HEK293 (cell line): Measurements from ENCODE around the gene PIK3R1.

Source experiments
- CTCF ChIA-PET: fragments of 350-600 bp; formaldehyde crosslinking; extraction: SDS; loops from one replicate; lab custom pipeline; 2021; ENCODE audit warnings: antibody characterized with exemption; lab: Yijun Ruan, JAX
- POLR2A ChIA-PET: fragments of 300-600 bp; formaldehyde crosslinking; extraction: SDS; loops from one replicate; lab custom pipeline; 2020; ENCODE audit warnings: antibody characterized with exemption, inconsistent platforms; lab: Yijun Ruan, JAX
- H3K27ac ChIP-seq: fragments of 200-500 bp; sonication (Bioruptor generic); 2 replicates; pipeline ENCODE4 v1.5.1; 2014; ENCODE audit warnings: low read depth, low read length, control low read depth, inconsistent platforms; ENCODE audit errors: extremely low read depth
- H3K36me3 ChIP-seq, 2 experiments: fragments of 200-500 bp in 1 of 2; sonication (Bioruptor generic) in 1 of 2; 1 replicate in 1 of 2; 2 replicates in 1 of 2; pipeline ENCODE4 v1.5.1; 2014 to 2017; ENCODE audit warnings: inconsistent platforms in 2 of 2, low read length in 2 of 2; ENCODE audit not compliant: control insufficient read depth in 2 of 2, insufficient read depth in 1 of 2
- H3K4me1 ChIP-seq: fragments of 200-500 bp; sonication (Bioruptor generic); 2 replicates; pipeline ENCODE4 v1.5.1; 2014; ENCODE audit warnings: mild to moderate bottlenecking, low read length, inconsistent platforms; ENCODE audit not compliant: control insufficient read depth, insufficient read depth
- H3K4me3 ChIP-seq: 2 replicates; pipeline ENCODE4 v1.5.1; 2011; ENCODE audit warnings: low read depth, mild to moderate bottlenecking, control low read depth, low read length, moderate library complexity
- H3K9me3 ChIP-seq: fragments of 200-500 bp; sonication (Bioruptor generic); 2 replicates; pipeline ENCODE4 v1.5.1; 2014; ENCODE audit warnings: low read depth, low read length, inconsistent platforms; ENCODE audit not compliant: control insufficient read depth, insufficient read depth
- BCL11B ChIP-seq: fragments of 450-650 bp; formaldehyde crosslinking; IDR thresholded peaks from 2 replicates; pipeline ENCODE4 v1.5.1; 2016; ENCODE audit warnings: low read depth, missing biosample characterization, missing genetic modification characterization
- FEZF1 ChIP-seq: fragments of 450-650 bp; formaldehyde crosslinking; IDR thresholded peaks from 2 replicates; pipeline ENCODE4 v1.5.1; 2016; ENCODE audit warnings: missing biosample characterization, missing genetic modification characterization
- HOXD13 ChIP-seq: sonication (generic); formaldehyde crosslinking; IDR thresholded peaks from 2 replicates; pipeline ENCODE4 v1.8.0; 2022; ENCODE audit warnings: missing genetic modification reagents, borderline replicate concordance
- KLF9 ChIP-seq: fragments of 450-650 bp; formaldehyde crosslinking; IDR thresholded peaks from 2 replicates; pipeline ENCODE4 v1.5.1; 2016; ENCODE audit warnings: missing biosample characterization, missing genetic modification characterization, low read depth
- REPIN1 ChIP-seq: fragments of 450-650 bp; formaldehyde crosslinking; IDR thresholded peaks from 2 replicates; pipeline ENCODE4 v1.5.1; 2017; ENCODE audit warnings: missing biosample characterization, missing genetic modification characterization, low read depth
- ZBTB10 ChIP-seq: fragments of 450-650 bp; formaldehyde crosslinking; IDR thresholded peaks from 2 replicates; pipeline ENCODE4 v1.5.1; 2016; ENCODE audit warnings: missing biosample characterization, missing genetic modification characterization
- ZFP69B ChIP-seq: fragments of 450-650 bp; formaldehyde crosslinking; IDR thresholded peaks from 2 replicates; pipeline ENCODE4 v1.5.1; 2016; ENCODE audit warnings: missing biosample characterization, missing genetic modification characterization
- ZIC2 ChIP-seq: fragments of 450-650 bp; formaldehyde crosslinking; IDR thresholded peaks from 2 replicates; pipeline ENCODE4 v1.5.1; 2016; ENCODE audit warnings: missing biosample characterization, missing genetic modification characterization
- ZNF138 ChIP-seq: fragments of 450-650 bp; formaldehyde crosslinking; IDR thresholded peaks from 2 replicates; pipeline ENCODE4 v1.5.1; 2016; ENCODE audit warnings: missing biosample characterization, missing genetic modification characterization, borderline replicate concordance
- ZNF2 ChIP-seq: fragments of 450-650 bp; formaldehyde crosslinking; IDR thresholded peaks from 2 replicates; pipeline ENCODE4 v1.5.1; 2016; ENCODE audit warnings: missing biosample characterization, missing genetic modification characterization
- ZNF362 ChIP-seq: fragments of 450-650 bp; formaldehyde crosslinking; IDR thresholded peaks from 2 replicates; pipeline ENCODE4 v1.5.1; 2016; ENCODE audit warnings: missing biosample characterization, missing genetic modification characterization
- ZNF48 ChIP-seq: fragments of 450-650 bp; formaldehyde crosslinking; IDR thresholded peaks from 2 replicates; pipeline ENCODE4 v1.5.1; 2016; ENCODE audit warnings: missing biosample characterization, missing genetic modification characterization
- ZNF518A ChIP-seq: fragments of 450-650 bp; formaldehyde crosslinking; conservative IDR thresholded peaks from 2 replicates; pipeline ENCODE4 v1.5.1; 2016; ENCODE audit warnings: low read depth, missing biosample characterization, missing genetic modification characterization
- ZNF529 ChIP-seq: fragments of 450-650 bp; formaldehyde crosslinking; IDR thresholded peaks from 2 replicates; pipeline ENCODE4 v1.5.1; 2017; ENCODE audit warnings: missing genetic modification characterization, missing biosample characterization; ENCODE audit not compliant: insufficient replicate concordance
- ZNF76 ChIP-seq: fragments of 450-650 bp; formaldehyde crosslinking; IDR thresholded peaks from 2 replicates; pipeline ENCODE4; 2016; ENCODE audit warnings: low read depth, missing biosample characterization, missing genetic modification characterization, borderline replicate concordance
- ZNF776 ChIP-seq: fragments of 450-650 bp; formaldehyde crosslinking; IDR thresholded peaks from 2 replicates; pipeline ENCODE4 v1.5.0; 2017; ENCODE audit warnings: missing biosample characterization, missing genetic modification characterization, borderline replicate concordance
- TF ChIP-seq, protein P1 (sequence below): fragments of 450-650 bp; formaldehyde crosslinking; IDR thresholded peaks from 2 replicates; pipeline ENCODE4 v1.5.1; 2016; ENCODE audit warnings: missing biosample characterization, missing genetic modification characterization

The PIK3R1 gene

GRCh38 chr5:68306361-68307014 lies 90.9 kb downstream of the PIK3R1 start:
- CTCF ChIA-PET: no interaction called here
- H3K9me3 ChIP-seq: no peaks in the 10 kb centered on the region
- no peaks in the 10 kb centered on the region for H3K36me3 ChIP-seq
- POLR2A ChIA-PET: interaction anchor here (0.6 kb wide), 1 partner anchor 9 kb away, joined by 3 read pairs; no protein-coding TSS in a partner anchor
- H3K27ac ChIP-seq: no peak overlapping the region
- TF ChIP-seq, protein P1, sequence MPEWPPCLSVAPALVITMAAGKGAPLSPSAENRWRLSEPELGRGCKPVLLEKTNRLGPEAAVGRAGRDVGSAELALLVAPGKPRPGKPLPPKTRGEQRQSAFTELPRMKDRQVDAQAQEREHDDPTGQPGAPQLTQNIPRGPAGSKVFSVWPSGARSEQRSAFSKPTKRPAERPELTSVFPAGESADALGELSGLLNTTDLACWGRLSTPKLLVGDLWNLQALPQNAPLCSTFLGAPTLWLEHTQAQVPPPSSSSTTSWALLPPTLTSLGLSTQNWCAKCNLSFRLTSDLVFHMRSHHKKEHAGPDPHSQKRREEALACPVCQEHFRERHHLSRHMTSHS (tag by site-specific recombination): no peak
- no peak for TF ChIP-seq BCL11B (tag by site-specific recombination)
- TF ChIP-seq ZNF362 (tag by site-specific recombination): no peak
- no peak for TF ChIP-seq ZNF138
- TF ChIP-seq ZFP69B (tag by site-specific recombination): no peak
- TF ChIP-seq ZIC2 (tag by site-specific recombination): no peak
- TF ChIP-seq ZNF2: no peak
- TF ChIP-seq HOXD13: no peak
- no peak for TF ChIP-seq ZBTB10 (tag by site-specific recombination)
- no peak for TF ChIP-seq FEZF1 (tag by site-specific recombination)
- TF ChIP-seq ZNF518A: no peak
- TF ChIP-seq ZNF48 (tag by site-specific recombination): no peak
- TF ChIP-seq ZNF76 (tag by site-specific recombination): no peak
- no peak for TF ChIP-seq REPIN1 (tag by site-specific recombination)
- TF ChIP-seq ZNF776 (tag by site-specific recombination): no peak
- no peak for TF ChIP-seq KLF9 (tag by site-specific recombination)
- no peak for TF ChIP-seq ZNF529 (tag by site-specific recombination)
- no peaks in the 10 kb centered on the region for H3K4me1 ChIP-seq
- no peak overlapping the region for H3K4me3 ChIP-seq
